ENCODE results near the gene UBTF.

GRCh38 chr17:44178133-44178532 is 41.3 kb downstream of the UBTF start:
- TF ChIP-seq POLR2A (IDR thresholded peaks at IDR 0.05) (no peak), CTCF (IDR thresholded peaks at IDR 0.05) (no peak)
